MCF 10A (cell line): ENCODE results near the gene EIPR1. TPM values are rescaled to one million over a fixed set of nuclear protein-coding genes. Genes with fewer than 3 reads are reported as not detected.

Experiments used
- BruUV-seq: library from RNA; stranded (reverse); fragments of 400-500 nt; replicated peaks from 2 replicates; lab custom pipeline; 2021; lab: Mats Ljungman, UMichigan
- CTCF ChIA-PET: fragments of 300-600 bp; sonication (Branson Sonifier 250); formaldehyde crosslinking; extraction: SDS; loops from one replicate; lab custom pipeline; 2021; ENCODE audit warnings: antibody characterized with exemption, inconsistent platforms; lab: Yijun Ruan, JAX
- POLR2A ChIA-PET: fragments of 300-600, 350-650 bp; sonication (Branson Sonifier 250); formaldehyde crosslinking; extraction: SDS; loops from one replicate; lab custom pipeline; 2020; ENCODE audit warnings: antibody characterized with exemption, inconsistent platforms; lab: Yijun Ruan, JAX
- DNase-seq: peaks from one replicate; pipeline ENCODE4 v3.0.0-alpha.2; 2018; ENCODE audit not compliant: unreplicated experiment
- H3K27ac Mint-ChIP-seq: one replicate; pipeline ENCODE4 v1.8.0; 2022; ENCODE audit warnings: mild to moderate bottlenecking, low read depth, mixed read lengths; ENCODE audit not compliant: unreplicated experiment
- H3K27me3 Mint-ChIP-seq: one replicate; pipeline ENCODE4 v1.8.0; 2022; ENCODE audit warnings: mixed read lengths; ENCODE audit not compliant: insufficient read depth, unreplicated experiment
- H3K36me3 Mint-ChIP-seq: one replicate; pipeline ENCODE4 v1.8.0; 2022; ENCODE audit warnings: mild to moderate bottlenecking, moderate library complexity, mixed read lengths; ENCODE audit not compliant: insufficient read depth, unreplicated experiment
- H3K4me1 Mint-ChIP-seq: one replicate; pipeline ENCODE4 v1.8.0; 2022; ENCODE audit warnings: mixed read lengths; ENCODE audit not compliant: insufficient read depth, unreplicated experiment
- H3K4me3 Mint-ChIP-seq: one replicate; pipeline ENCODE4 v1.8.0; 2022; ENCODE audit warnings: mild to moderate bottlenecking, moderate library complexity, mixed read lengths; ENCODE audit not compliant: unreplicated experiment
- H3K9me3 Mint-ChIP-seq: one replicate; pipeline ENCODE4 v1.8.0; 2022; ENCODE audit warnings: mixed read lengths; ENCODE audit not compliant: unreplicated experiment
- CTCF ChIP-seq: fragments of 200-600 bp; IDR thresholded peaks from one replicate; pipeline ENCODE4 v1.8.0; 2022; ENCODE audit warnings: antibody characterized with exemption, mild to moderate bottlenecking; ENCODE audit not compliant: unreplicated experiment
- intact Hi-C: fragments of 100-400 bp; cut with micrococcal nuclease; formaldehyde crosslinking; loops from 2 replicates; pipeline ENCODE4 v1.14.1; 2022
- total RNA-seq: library from RNA; stranded (reverse); gene quantifications from 2 replicates; pipeline ENCODE4 v1.2.3, GENCODE V29; 2022

EIPR1 gene
- total RNA-seq, 1 experiment from 2014 or later: 49.0 TPM

GRCh38 chr2:3147651-3148530 is 229.7 kb downstream of the EIPR1 start:
- POLR2A ChIA-PET: no interaction called here
- Mint-ChIP-seq H3K4me3 (no peak overlapping the region), H3K4me1 (no peaks in the 10 kb centered on the region), H3K27ac (no peak overlapping the region), H3K36me3 (no peaks in the 10 kb centered on the region), H3K9me3 (no peaks in the 10 kb centered on the region), H3K27me3 (no peaks in the 10 kb centered on the region)
- CTCF ChIA-PET: no interaction called here
- no peak for DNase-seq
- BruUV-seq: no TSS peak
- TF ChIP-seq CTCF: no peak
- intact Hi-C loops: no loop called here

GRCh38 chr2:3146772-3147650 is 230.6 kb downstream of the EIPR1 start:
- TF ChIP-seq CTCF: no peak
- ChIA-PET POLR2A (no interaction called here), CTCF (no interaction called here)
- no peak for DNase-seq
- Mint-ChIP-seq H3K27me3 (no peaks in the 10 kb centered on the region), H3K36me3 (no peaks in the 10 kb centered on the region), H3K4me1 (no peaks in the 10 kb centered on the region), H3K9me3 (no peaks in the 10 kb centered on the region), H3K4me3 (no peak overlapping the region), H3K27ac (no peak overlapping the region)
- intact Hi-C loops: no loop called here
- BruUV-seq: no TSS peak

- Mint-ChIP-seq H3K9me3 (no peaks in the 10 kb centered on the region), H3K27me3 (no peaks in the 10 kb centered on the region), H3K36me3 (no peaks in the 10 kb centered on the region), H3K4me1 (no peaks in the 10 kb centered on the region), H3K27ac (no peak overlapping the region), H3K4me3 (no peak overlapping the region)
- ChIA-PET POLR2A (no interaction called here), CTCF (no interaction called here)
- intact Hi-C loops: no loop called here
- TF ChIP-seq CTCF: no peak
- no TSS peak for BruUV-seq
- no peak for DNase-seq
Observed at GRCh38 chr2:3146175-3146574, 231.4 kb downstream of the EIPR1 start.

- intact Hi-C loops: no loop called here
- ChIA-PET CTCF (interaction anchor here (0.6 to 1.2 kb wide), 2 partner anchors 10 to 1539 kb away, joined by 3 to 6 read pairs; no protein-coding TSS in a partner anchor), POLR2A (no interaction called here)
- TF ChIP-seq CTCF: no peak
- Mint-ChIP-seq H3K27ac (no peak overlapping the region), H3K27me3 (no peaks in the 10 kb centered on the region), H3K9me3 (no peaks in the 10 kb centered on the region), H3K4me1 (no peaks in the 10 kb centered on the region), H3K36me3 (no peaks in the 10 kb centered on the region), H3K4me3 (no peak overlapping the region)
- no peak for DNase-seq
- BruUV-seq: no TSS peak
Observed at GRCh38 chr2:3145471-3146021, 232.1 kb downstream of the EIPR1 start.
